OCI-LY3 (cell line): ENCODE measurements around the gene PTPRJ.

Experiments used
- CTCF ChIP-seq: fragments of 200-600, 300-600 bp; sonication (generic); IDR thresholded peaks from 2 replicates; pipeline ENCODE4 v1.5.1; 2014; ENCODE audit warnings: antibody characterized with exemption, low read length, low read depth
- EZH2phosphoT487 ChIP-seq: fragments of 200-600 bp; shearing (Covaris generic); IDR thresholded peaks from 2 replicates; pipeline ENCODE4 v1.6.1; 2018; ENCODE audit warnings: antibody characterized with exemption, mixed run types, low read depth

DNA sequence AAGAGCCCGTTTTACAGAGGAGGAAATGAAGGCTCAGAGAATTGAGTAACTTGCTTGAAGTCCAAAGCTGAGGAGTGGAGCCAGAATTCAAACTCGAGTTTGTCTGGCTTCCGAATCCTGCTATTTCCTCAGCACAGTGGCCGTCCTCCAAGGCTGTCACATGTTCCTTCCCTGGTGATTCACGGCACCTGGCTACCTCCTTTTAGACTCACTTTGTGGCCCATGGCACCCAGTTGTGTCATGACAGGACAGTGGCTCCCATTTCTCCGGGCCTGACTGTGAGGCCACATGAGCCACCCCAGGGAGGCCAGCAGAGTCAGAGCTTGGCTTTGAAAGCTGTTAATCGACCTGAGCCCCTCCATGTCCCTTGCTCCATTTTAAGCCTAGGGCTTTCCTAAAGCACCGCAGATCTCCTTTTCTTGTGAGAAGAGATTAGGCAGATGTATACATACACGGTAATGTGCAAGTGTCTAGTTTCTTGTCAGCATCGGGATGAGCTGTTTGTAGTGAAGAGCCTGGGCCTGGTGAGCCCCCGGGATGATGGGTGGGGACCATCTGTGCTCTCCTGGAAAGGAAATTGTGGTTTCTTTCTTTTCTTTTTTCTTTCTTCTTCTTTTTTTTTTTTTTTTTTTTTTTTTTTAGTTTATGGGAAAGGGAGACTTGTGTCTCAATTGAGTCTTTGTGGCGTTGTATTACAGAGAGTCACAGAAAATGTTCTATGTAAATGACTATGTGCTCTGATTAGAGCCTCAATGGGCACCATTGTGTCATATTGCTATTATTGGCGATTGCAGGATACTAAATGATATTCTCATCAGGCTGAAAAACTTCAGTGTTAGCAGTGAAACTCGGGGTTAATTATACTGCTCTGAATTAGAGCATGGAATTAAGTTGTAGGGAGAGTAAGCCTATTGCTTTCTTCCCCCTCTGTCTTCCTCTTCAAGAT is 54.8 kb downstream of the PTPRJ start:
- no peak for TF ChIP-seq CTCF
- TF ChIP-seq EZH2phosphoT487: no peak
